NB4 (cell line): ENCODE measurements around the gene CCNT1.

ENCODE experiments used
- POLR2A ChIP-seq: IDR thresholded peaks from 2 replicates; pipeline ENCODE4 v1.6.1; 2011; ENCODE audit warnings: mild to moderate bottlenecking; ENCODE audit not compliant: insufficient read length; ENCODE audit errors: extremely low read depth
- TF ChIP-seq, protein P1 (sequence below): IDR thresholded peaks from one replicate; pipeline ENCODE4 v1.5.1; 2012; ENCODE audit warnings: low read depth, low read length

DNA sequence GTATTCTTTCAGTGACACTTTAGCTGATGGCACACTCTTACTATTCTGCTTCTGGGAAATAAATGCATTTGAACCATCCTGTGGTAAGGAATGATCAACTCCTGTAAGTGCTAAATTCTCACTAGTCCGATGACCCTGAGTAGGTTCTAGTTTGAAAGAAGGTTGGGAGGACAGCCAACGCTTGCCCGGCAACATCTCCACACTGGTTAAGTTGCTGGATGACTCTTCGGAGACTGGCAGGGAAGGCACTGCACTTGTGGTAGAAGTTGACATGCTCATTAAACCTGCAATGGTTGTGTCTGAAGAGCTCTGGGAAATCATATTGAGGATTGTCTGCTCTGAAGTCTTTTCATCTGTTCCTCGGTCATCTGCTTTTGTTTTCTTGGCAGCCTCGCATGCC, 22.5 kb downstream of the CCNT1 start:
- no peak for TF ChIP-seq POLR2A
- TF ChIP-seq, protein P1, sequence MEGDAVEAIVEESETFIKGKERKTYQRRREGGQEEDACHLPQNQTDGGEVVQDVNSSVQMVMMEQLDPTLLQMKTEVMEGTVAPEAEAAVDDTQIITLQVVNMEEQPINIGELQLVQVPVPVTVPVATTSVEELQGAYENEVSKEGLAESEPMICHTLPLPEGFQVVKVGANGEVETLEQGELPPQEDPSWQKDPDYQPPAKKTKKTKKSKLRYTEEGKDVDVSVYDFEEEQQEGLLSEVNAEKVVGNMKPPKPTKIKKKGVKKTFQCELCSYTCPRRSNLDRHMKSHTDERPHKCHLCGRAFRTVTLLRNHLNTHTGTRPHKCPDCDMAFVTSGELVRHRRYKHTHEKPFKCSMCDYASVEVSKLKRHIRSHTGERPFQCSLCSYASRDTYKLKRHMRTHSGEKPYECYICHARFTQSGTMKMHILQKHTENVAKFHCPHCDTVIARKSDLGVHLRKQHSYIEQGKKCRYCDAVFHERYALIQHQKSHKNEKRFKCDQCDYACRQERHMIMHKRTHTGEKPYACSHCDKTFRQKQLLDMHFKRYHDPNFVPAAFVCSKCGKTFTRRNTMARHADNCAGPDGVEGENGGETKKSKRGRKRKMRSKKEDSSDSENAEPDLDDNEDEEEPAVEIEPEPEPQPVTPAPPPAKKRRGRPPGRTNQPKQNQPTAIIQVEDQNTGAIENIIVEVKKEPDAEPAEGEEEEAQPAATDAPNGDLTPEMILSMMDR, result no peak
